B cell (primary cell): ENCODE data around the gene ZNF429. TPM values are rescaled to one million over a fixed set of nuclear protein-coding genes. Genes with fewer than 3 reads are reported as not detected.

Experiments used
- ATAC-seq: fragments of 200-7000 bp; cut with Tn5 transposase; one replicate; pipeline ENCODE4 v1.10.0; 2021; ENCODE audit warnings: low read depth, mild to moderate bottlenecking, moderate number of reproducible peaks, moderate library complexity
- CTCF ChIA-PET: fragments of 350-600 bp; sonication (Branson Sonifier 250); formaldehyde crosslinking; loops from one replicate; lab custom pipeline; 2021; ENCODE audit warnings: antibody characterized with exemption, inconsistent platforms; lab: Charles Lee
- POLR2A ChIA-PET: fragments of 350-600 bp; sonication (Branson Sonifier 250); formaldehyde crosslinking; loops from one replicate; lab custom pipeline; 2021; ENCODE audit warnings: antibody characterized with exemption; lab: Charles Lee
- DNase-seq: peaks from one replicate; pipeline ENCODE4 v3.0.0; 2013
- H2AFZ ChIP-seq: 2 replicates; pipeline ENCODE4 v1.6.1; 2012; ENCODE audit warnings: mild to moderate bottlenecking, low read depth, low read length; ENCODE audit not compliant: insufficient read depth, poor library complexity, severe bottlenecking
- H3K27ac ChIP-seq, 2 donors: 1 replicate in 1 of 2; 2 replicates in 1 of 2; pipeline ENCODE4 v1.5.1; 2012 to 2013; ENCODE audit warnings: low read length in 2 of 2, mild to moderate bottlenecking in 2 of 2, moderate library complexity in 1 of 2
- H3K27me3 ChIP-seq, 4 experiments: fragments of 200-600 bp in 1 of 4; sonication (generic) in 1 of 4; replicated peaks in 1 of 4; 1 replicate in 2 of 4; 2 replicates in 2 of 4; pipeline versions ENCODE4 v1.6.1 to v1.7.0; 2013 to 2016; ENCODE audit warnings: low read length in 3 of 4, mild to moderate bottlenecking in 2 of 4, mixed read lengths in 1 of 4, moderate library complexity in 1 of 4; ENCODE audit not compliant: insufficient read depth in 4 of 4, control insufficient read depth in 3 of 4; ENCODE audit errors: control extremely low read depth in 1 of 4
- H3K36me3 ChIP-seq, 2 experiments: replicated peaks in 1 of 2; 1 replicate in 1 of 2; 2 replicates in 1 of 2; pipeline versions ENCODE4 v1.6.1 to v1.7.1; 2013; ENCODE audit warnings: low read length in 1 of 2; ENCODE audit not compliant: insufficient read depth in 2 of 2, control insufficient read depth in 1 of 2; ENCODE audit errors: control extremely low read depth in 1 of 2, extremely low read depth in 1 of 2
- H3K4me1 ChIP-seq, 2 donors: fragments of 200-600 bp in 1 of 2; sonication (generic) in 1 of 2; 1 replicate in 1 of 2; 2 replicates in 1 of 2; pipeline versions ENCODE4 v1.5.1 to v1.6.1; 2013 to 2017; ENCODE audit warnings: low read length in 2 of 2; ENCODE audit not compliant: control insufficient read depth in 2 of 2, insufficient read depth in 2 of 2
- H3K4me2 ChIP-seq: replicated peaks from 2 replicates; pipeline ENCODE3; 2012; ENCODE audit warnings: mild to moderate bottlenecking, low read depth, low read length; ENCODE audit not compliant: poor library complexity, severe bottlenecking
- H3K4me3 ChIP-seq, 5 experiments: fragments of 200-600 bp in 1 of 5; sonication (generic) in 1 of 5; 1 replicate in 3 of 5; 2 replicates in 2 of 5; pipeline versions ENCODE4 v1.5.1 to v1.7.0; 2011 to 2016; ENCODE audit warnings: low read length in 4 of 5, mild to moderate bottlenecking in 4 of 5, low read depth in 2 of 5, control low read depth in 1 of 5, moderate library complexity in 1 of 5; ENCODE audit not compliant: insufficient read depth in 1 of 5; ENCODE audit errors: control extremely low read depth in 1 of 5, extremely low read depth in 1 of 5
- H3K79me2 ChIP-seq: fragments of 200-600 bp; sonication (generic); one replicate; pipeline ENCODE4 v1.6.0; 2016; ENCODE audit warnings: low read length; ENCODE audit not compliant: control insufficient read depth, insufficient read depth
- H3K9ac ChIP-seq: fragments of 200-600 bp; sonication (generic); 2 replicates; pipeline ENCODE4 v1.6.1; 2017; ENCODE audit warnings: mild to moderate bottlenecking, low read length, moderate library complexity
- H3K9me3 ChIP-seq, 3 donors: one replicate each; pipeline versions ENCODE4 v1.6.1 to v1.7.1; 2013; ENCODE audit warnings: low read length in 2 of 3; ENCODE audit not compliant: control insufficient read depth in 2 of 3, insufficient read depth in 1 of 3; ENCODE audit errors: control extremely low read depth in 1 of 3
- H4K20me1 ChIP-seq: 2 replicates; pipeline ENCODE4 v1.6.0; 2012; ENCODE audit warnings: mild to moderate bottlenecking, low read length; ENCODE audit not compliant: insufficient read depth, control insufficient read depth, poor library complexity, severe bottlenecking
- H3K27ac Mint-ChIP-seq: one replicate; pipeline ENCODE4 v1.8.0; 2021; ENCODE audit warnings: mixed read lengths
- H3K27me3 Mint-ChIP-seq: one replicate; pipeline ENCODE4 v1.8.0; 2021; ENCODE audit warnings: mixed read lengths
- H3K4me1 Mint-ChIP-seq: one replicate; pipeline ENCODE4 v1.8.0; 2021; ENCODE audit warnings: mixed read lengths
- H3K4me3 Mint-ChIP-seq: one replicate; pipeline ENCODE4 v1.8.0; 2021; ENCODE audit warnings: mixed read lengths
- H3K9me3 Mint-ChIP-seq: one replicate; pipeline ENCODE4 v1.8.0; 2022; ENCODE audit warnings: mixed read lengths; ENCODE audit not compliant: insufficient read depth
- CTCF ChIP-seq: fragments of 200-600 bp; IDR thresholded peaks from one replicate; pipeline ENCODE4 v1.8.0; 2022; ENCODE audit warnings: antibody characterized with exemption, mild to moderate bottlenecking
- EZH2 ChIP-seq: IDR thresholded peaks from 2 replicates; pipeline ENCODE4 v1.6.1; 2012; ENCODE audit warnings: borderline replicate concordance, low read depth, mild to moderate bottlenecking, moderate library complexity, low read length; ENCODE audit not compliant: insufficient read depth, poor library complexity, severe bottlenecking
- WGBS: methylation state at CpG from one replicate; pipeline ENCODE4 v1.1.5; 2013; ENCODE audit warnings: missing lambda C conversion rate; ENCODE audit not compliant: insufficient coverage; 5-methylcytosine and 5-hydroxymethylcytosine counted together
- intact Hi-C: fragments of 100-400 bp; cut with micrococcal nuclease; formaldehyde crosslinking; loops from one replicate; pipeline ENCODE4 v1.10.0; 2022
- polyA plus RNA-seq: library from polyadenylated mRNA; depleted of rRNA; stranded (reverse); fragments of >200 nt; gene quantifications from 2 replicates; pipeline ENCODE4 v1.2.3, GENCODE V29; 2012
- total RNA-seq, 2 donors: library from RNA; stranded (reverse); fragments of 120-200 nt in 1 of 2; gene quantifications; 1 replicate in 1 of 2; 2 replicates in 1 of 2; pipeline versions ENCODE4 v1.2.3 to v1.2.4, GENCODE V29; 2013 to 2022

ZNF429 gene
- total and polyA plus RNA-seq, 2 donors (not counting 1 experiment from before 2014, with no cell fraction given) = 15.8 to 23.2 TPM

- DNase-seq (no peak), ATAC-seq (no peak)
- H3K4me1 Mint-ChIP-seq = peaks cover 3% of the 10 kb centered on the region
- POLR2A ChIA-PET = no interaction called here
- peaks cover 0 to 19% (median 0%) of the 10 kb centered on the region in 3 donors for H3K9me3 ChIP-seq
- no peak overlapping the region for H2AFZ ChIP-seq
- H4K20me1 ChIP-seq = no peaks in the 10 kb centered on the region
- CTCF ChIA-PET = interaction anchor here (1.2 kb wide), 1 partner anchor 266 kb away, joined by 3 read pairs; no protein-coding TSS in a partner anchor
- intact Hi-C loops = no loop called here
- H3K27me3 ChIP-seq = peaks cover 0 to 2% (median 0%) of the 10 kb centered on the region in 4 experiments
- H3K27ac ChIP-seq = no peak overlapping the region
- H3K4me3 Mint-ChIP-seq = no peak overlapping the region
- peaks cover 0 to 2% of the 10 kb centered on the region in 2 donors for H3K4me1 ChIP-seq
- no peak for TF ChIP-seq CTCF
- no peak for TF ChIP-seq EZH2
- H3K9ac ChIP-seq = no peak overlapping the region
- 66% methylated on average over 2 of the region's 5 CpGs for WGBS
- no peaks in the 10 kb centered on the region for H3K36me3 ChIP-seq
- no peak overlapping the region for H3K4me2 ChIP-seq
- no peaks in the 10 kb centered on the region for H3K79me2 ChIP-seq
- H3K9me3 Mint-ChIP-seq = no peaks in the 10 kb centered on the region
- H3K4me3 ChIP-seq = no peak overlapping the region
- no peaks in the 10 kb centered on the region for H3K27me3 Mint-ChIP-seq
- H3K27ac Mint-ChIP-seq = no peak overlapping the region
Observed at GRCh38 chr19:21468791-21469190, 36.6 kb upstream of the ZNF429 start.

GRCh38 chr19:21472507-21472906 is 32.9 kb upstream of the ZNF429 start:
- CTCF ChIA-PET = no interaction called here
- no peak overlapping the region for H3K27ac ChIP-seq
- Mint-ChIP-seq H3K27me3 (peaks cover 3% of the 10 kb centered on the region), H3K27ac (no peak overlapping the region), H3K4me1 (peaks cover 9% of the 10 kb centered on the region), H3K4me3 (no peak overlapping the region), H3K9me3 (no peaks in the 10 kb centered on the region)
- no peak for DNase-seq
- H3K27me3 ChIP-seq = peaks cover 0 to 5% (median 0%) of the 10 kb centered on the region in 4 experiments
- no peak overlapping the region for H3K4me3 ChIP-seq
- H3K9me3 ChIP-seq = peaks cover 0 to 19% (median 2%) of the 10 kb centered on the region in 3 donors
- H3K4me1 ChIP-seq = peaks cover 11 to 12% of the 10 kb centered on the region in 2 donors
- H3K36me3 ChIP-seq = no peaks in the 10 kb centered on the region
- no peak overlapping the region for H2AFZ ChIP-seq
- no peak for ATAC-seq
- H3K79me2 ChIP-seq = no peaks in the 10 kb centered on the region
- no peaks in the 10 kb centered on the region for H4K20me1 ChIP-seq
- POLR2A ChIA-PET = no interaction called here
- H3K4me2 ChIP-seq = no peak overlapping the region
- no peak for TF ChIP-seq EZH2
- TF ChIP-seq CTCF = no peak
- no peak overlapping the region for H3K9ac ChIP-seq
- intact Hi-C loops = no loop called here
